ENCODE results near the gene FOXM1.

DNA sequence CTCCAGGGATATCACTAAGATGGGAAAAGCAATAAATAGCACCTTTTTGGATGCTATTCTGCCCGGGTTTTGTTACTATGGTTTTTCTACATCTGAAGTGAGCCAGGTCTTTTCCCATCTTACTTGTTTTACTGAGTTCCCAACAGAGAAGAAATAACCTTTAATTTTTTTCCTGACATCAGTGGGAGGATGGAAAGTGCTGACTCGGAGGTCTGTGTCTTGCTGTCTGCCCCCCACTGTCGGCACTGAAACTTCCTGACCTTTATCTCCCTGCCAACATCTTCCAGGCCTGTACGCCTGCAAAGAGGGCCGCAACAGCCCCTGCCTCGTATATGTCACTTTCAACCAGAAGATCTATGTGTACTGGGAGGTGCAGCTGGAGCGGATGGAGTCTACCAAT is 53.5 kb downstream of the FOXM1 start:
- TF ChIP-seq, protein P1, sequence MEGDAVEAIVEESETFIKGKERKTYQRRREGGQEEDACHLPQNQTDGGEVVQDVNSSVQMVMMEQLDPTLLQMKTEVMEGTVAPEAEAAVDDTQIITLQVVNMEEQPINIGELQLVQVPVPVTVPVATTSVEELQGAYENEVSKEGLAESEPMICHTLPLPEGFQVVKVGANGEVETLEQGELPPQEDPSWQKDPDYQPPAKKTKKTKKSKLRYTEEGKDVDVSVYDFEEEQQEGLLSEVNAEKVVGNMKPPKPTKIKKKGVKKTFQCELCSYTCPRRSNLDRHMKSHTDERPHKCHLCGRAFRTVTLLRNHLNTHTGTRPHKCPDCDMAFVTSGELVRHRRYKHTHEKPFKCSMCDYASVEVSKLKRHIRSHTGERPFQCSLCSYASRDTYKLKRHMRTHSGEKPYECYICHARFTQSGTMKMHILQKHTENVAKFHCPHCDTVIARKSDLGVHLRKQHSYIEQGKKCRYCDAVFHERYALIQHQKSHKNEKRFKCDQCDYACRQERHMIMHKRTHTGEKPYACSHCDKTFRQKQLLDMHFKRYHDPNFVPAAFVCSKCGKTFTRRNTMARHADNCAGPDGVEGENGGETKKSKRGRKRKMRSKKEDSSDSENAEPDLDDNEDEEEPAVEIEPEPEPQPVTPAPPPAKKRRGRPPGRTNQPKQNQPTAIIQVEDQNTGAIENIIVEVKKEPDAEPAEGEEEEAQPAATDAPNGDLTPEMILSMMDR (IDR thresholded peaks at IDR 0.05) = no peak
- no peak for TF ChIP-seq POLR2A (IDR thresholded peaks at IDR 0.05)
